Caco-2 (cell line): ENCODE data around the gene TGM4. TPM values are rescaled to one million over a fixed set of nuclear protein-coding genes. Genes with fewer than 3 reads are reported as not detected.

Experiments used
- BruUV-seq: library from RNA; stranded (reverse); fragments of 400-500 nt; replicated peaks from 2 replicates; lab custom pipeline; 2021; lab: Mats Ljungman, UMichigan
- CTCF ChIA-PET: fragments of 300-600 bp; sonication (Branson Sonifier 250); formaldehyde crosslinking; loops from one replicate; lab custom pipeline; 2022; ENCODE audit warnings: antibody characterized with exemption; lab: Charles Lee
- POLR2A ChIA-PET: fragments of 300-600 bp; sonication (Branson Sonifier 250); formaldehyde crosslinking; loops from one replicate; lab custom pipeline; 2022; ENCODE audit warnings: antibody characterized with exemption; lab: Charles Lee
- DNase-seq, 2 experiments: peaks; one replicate each; pipeline versions ENCODE4 v3.0.0 to v3.0.0-alpha.2; 2020 to 2022
- H3K27me3 ChIP-seq: replicated peaks from 2 replicates; pipeline ENCODE4 v1.6.0; 2011; ENCODE audit warnings: low read length; ENCODE audit not compliant: control insufficient read depth, insufficient read depth
- H3K36me3 ChIP-seq: 2 replicates; pipeline ENCODE4 v1.5.1; 2011; ENCODE audit warnings: low read length; ENCODE audit not compliant: control insufficient read depth, insufficient read depth
- H3K4me1 ChIP-seq: fragments of 250-450 bp; sonication (Bioruptor Pico); 2 replicates; pipeline ENCODE4 v1.5.1; 2020; ENCODE audit warnings: mild to moderate bottlenecking
- H3K4me3 ChIP-seq: 2 replicates; pipeline ENCODE4 v1.5.1; 2011; ENCODE audit warnings: low read depth, mild to moderate bottlenecking, control low read depth, low read length
- H3K9me3 ChIP-seq: fragments of 250-450 bp; sonication (Bioruptor Pico); 2 replicates; pipeline ENCODE4 v1.5.1; 2020; ENCODE audit warnings: mild to moderate bottlenecking, moderate library complexity
- H3K27ac Mint-ChIP-seq: one replicate; pipeline ENCODE4 v1.8.0; 2022; ENCODE audit warnings: mixed read lengths; ENCODE audit not compliant: unreplicated experiment
- H3K27me3 Mint-ChIP-seq: one replicate; pipeline ENCODE4 v1.8.0; 2022; ENCODE audit warnings: mixed read lengths; ENCODE audit not compliant: insufficient read depth, unreplicated experiment
- H3K36me3 Mint-ChIP-seq: one replicate; pipeline ENCODE4 v1.8.0; 2022; ENCODE audit warnings: mild to moderate bottlenecking, mixed read lengths; ENCODE audit not compliant: insufficient read depth, unreplicated experiment
- H3K4me1 Mint-ChIP-seq: one replicate; pipeline ENCODE4 v1.8.0; 2022; ENCODE audit warnings: low read depth, mixed read lengths; ENCODE audit not compliant: unreplicated experiment
- H3K4me3 Mint-ChIP-seq: one replicate; pipeline ENCODE4 v1.8.0; 2022; ENCODE audit warnings: mild to moderate bottlenecking, moderate library complexity, mixed read lengths; ENCODE audit not compliant: unreplicated experiment
- H3K9me3 Mint-ChIP-seq: one replicate; pipeline ENCODE4 v1.8.0; 2022; ENCODE audit warnings: mixed read lengths; ENCODE audit not compliant: unreplicated experiment
- CTCF ChIP-seq, 2 experiments: fragments of 200-600 bp in 1 of 2; IDR thresholded peaks; 1 replicate in 1 of 2; 2 replicates in 1 of 2; pipeline versions ENCODE4 v1.5.1 to v1.8.0; 2011 to 2022; ENCODE audit warnings: antibody characterized with exemption in 1 of 2, control low read depth in 1 of 2, inconsistent platforms in 1 of 2, low read depth in 1 of 2, low read length in 1 of 2, mild to moderate bottlenecking in 1 of 2, moderate library complexity in 1 of 2; ENCODE audit not compliant: insufficient read depth in 1 of 2, severe bottlenecking in 1 of 2, unreplicated experiment in 1 of 2
- intact Hi-C: fragments of 100-400 bp; cut with micrococcal nuclease; formaldehyde crosslinking; loops from one replicate; pipeline ENCODE4 v1.10.0; 2022; ENCODE audit not compliant: unreplicated experiment
- total RNA-seq: library from RNA; stranded (reverse); gene quantifications from 2 replicates; pipeline ENCODE4 v1.2.3, GENCODE V29; 2022

Gene TGM4
- total RNA-seq, 1 experiment from 2014 or later, result not detected

GRCh38 chr3:44865272-44866035 lies 9.0 kb upstream of the TGM4 start:
- H3K4me3 Mint-ChIP-seq, result no peak overlapping the region
- H3K27ac Mint-ChIP-seq, result no peak overlapping the region
- H3K36me3 Mint-ChIP-seq, result peaks cover 16% of the 10 kb centered on the region
- no peaks in the 10 kb centered on the region for H3K9me3 Mint-ChIP-seq
- ChIA-PET CTCF (no interaction called here), POLR2A (no interaction called here)
- no peaks in the 10 kb centered on the region for H3K4me1 Mint-ChIP-seq
- H3K9me3 ChIP-seq, result no peaks in the 10 kb centered on the region
- no peak for DNase-seq
- H3K27me3 ChIP-seq, result no peaks in the 10 kb centered on the region
- H3K4me3 ChIP-seq, result no peak overlapping the region
- intact Hi-C loops, result no loop called here
- no TSS peak for BruUV-seq
- TF ChIP-seq CTCF (IDR thresholded peaks at IDR 0.05; ENCODE audit: insufficient read depth in 1 of 2, low read depth in 1 of 2, low read length in 1 of 2, severe bottlenecking in 1 of 2, unreplicated experiment in 1 of 2), result no peak
- H3K27me3 Mint-ChIP-seq, result no peaks in the 10 kb centered on the region
- H3K36me3 ChIP-seq, result 0 out of 2 replicates have a peak, but pooled peaks cover 2% of the 10 kb centered on the region
- H3K4me1 ChIP-seq, result no peaks in the 10 kb centered on the region

- peaks cover under 1% of the 10 kb centered on the region for H3K36me3 Mint-ChIP-seq
- CTCF ChIA-PET, result no interaction called here
- Histone ChIP-seq H3K27me3 (no peaks in the 10 kb centered on the region), H3K9me3 (no peaks in the 10 kb centered on the region), H3K4me1 (no peaks in the 10 kb centered on the region), H3K36me3 (0 out of 2 replicates have a peak, but pooled peaks cover 2% of the 10 kb centered on the region), H3K4me3 (no peak overlapping the region)
- no TSS peak for BruUV-seq
- POLR2A ChIA-PET, result no interaction called here
- no peak overlapping the region for H3K4me3 Mint-ChIP-seq
- H3K27ac Mint-ChIP-seq, result no peak overlapping the region
- H3K9me3 Mint-ChIP-seq, result no peaks in the 10 kb centered on the region
- no peaks in the 10 kb centered on the region for H3K4me1 Mint-ChIP-seq
- no peaks in the 10 kb centered on the region for H3K27me3 Mint-ChIP-seq
- no peak for DNase-seq
- no peak for TF ChIP-seq CTCF (IDR thresholded peaks at IDR 0.05; ENCODE audit: insufficient read depth in 1 of 2, low read depth in 1 of 2, low read length in 1 of 2, severe bottlenecking in 1 of 2, unreplicated experiment in 1 of 2)
- intact Hi-C loops, result no loop called here
Measured at GRCh38 chr3:44867421-44868111, 6.8 kb upstream of the TGM4 start.

GRCh38 chr3:44870375-44871061 lies 3.9 kb upstream of the TGM4 start:
- POLR2A ChIA-PET, result no interaction called here
- no peak overlapping the region for H3K4me3 ChIP-seq
- no peaks in the 10 kb centered on the region for H3K27me3 ChIP-seq
- no peaks in the 10 kb centered on the region for H3K4me1 ChIP-seq
- no peak for DNase-seq
- no peaks in the 10 kb centered on the region for H3K9me3 ChIP-seq
- Mint-ChIP-seq H3K4me3 (no peak overlapping the region), H3K36me3 (no peaks in the 10 kb centered on the region), H3K27me3 (no peaks in the 10 kb centered on the region), H3K4me1 (no peaks in the 10 kb centered on the region), H3K27ac (no peak overlapping the region), H3K9me3 (no peaks in the 10 kb centered on the region)
- no peaks in the 10 kb centered on the region for H3K36me3 ChIP-seq
- CTCF ChIA-PET, result no interaction called here
- intact Hi-C loops, result no loop called here
- no TSS peak for BruUV-seq
- no peak for TF ChIP-seq CTCF (IDR thresholded peaks at IDR 0.05; ENCODE audit: insufficient read depth in 1 of 2, low read depth in 1 of 2, low read length in 1 of 2, severe bottlenecking in 1 of 2, unreplicated experiment in 1 of 2)
